ENCODE data around the gene DNAJC7. TPM values are rescaled to one million over a fixed set of nuclear protein-coding genes. Genes with fewer than 3 reads are reported as not detected.

DNAJC7 gene
- total RNA-seq, 3 donors from 2014 or later, result 80.6 to 108 (median 86.7) TPM

GRCh38 chr17:41928693-41929251 lies 88.5 kb downstream of the DNAJC7 start:
- DNase-seq (no peak), ATAC-seq (no peak)
- TF ChIP-seq CTCF (IDR thresholded peaks at IDR 0.05), result no peak
- Histone ChIP-seq H3K4me1 (ENCODE audit: low read depth) (peaks cover 22% of the 10 kb centered on the region), H3K4me3 (no peak overlapping the region), H3K9me3 (no peaks in the 10 kb centered on the region), H3K36me3 (ENCODE audit: low read depth) (no peaks in the 10 kb centered on the region)
- intact Hi-C loops (cut with DNase I, micrococcal nuclease), result no loop called here

Other genes with a start within 250 kb of the DNAJC7 start
- gene JUP, start 230.7 kb downstream of the DNAJC7 start, total RNA-seq, result 100 to 1,000 TPM; 165 to 383 (median 320) TPM
- gene P3H4, start 205.5 kb downstream of the DNAJC7 start, total RNA-seq, result 10 to 100 TPM; 10.7 to 14.0 (median 12.1) TPM
- gene FKBP10, start 204.4 kb downstream of the DNAJC7 start, total RNA-seq, result 10 to 100 TPM in 2 of 3 donors, 1 to 10 TPM in 1; 5.7 to 32.7 (median 18.6) TPM
- gene NT5C3B, start 181.2 kb downstream of the DNAJC7 start, total RNA-seq, result 10 to 100 TPM; 17.8 to 46.5 (median 19.1) TPM
- under 1 TPM in 1 of 3 donors, not detected in 2; 0.73 TPM for gene KLHL10, start 179.6 kb downstream of the DNAJC7 start, total RNA-seq
- 10 to 100 TPM in 1 of 3 donors, 1 to 10 TPM in 2; 7.6 to 14.7 (median 8.5) TPM for gene KLHL11, start 152.0 kb downstream of the DNAJC7 start, total RNA-seq
- gene ACLY, start 98.5 kb downstream of the DNAJC7 start, total RNA-seq, result 10 to 100 TPM; 80.3 to 95.2 (median 81.5) TPM
- 1 to 10 TPM in 1 of 3 donors, under 1 TPM in 1, not detected in 1; 0.34 to 2.1 TPM for gene ODAD4, start 86.8 kb downstream of the DNAJC7 start, total RNA-seq
- gene CNP, start 50.6 kb downstream of the DNAJC7 start, total RNA-seq, result 10 to 100 TPM; 44.1 to 88.0 (median 51.6) TPM
- 10 to 100 TPM; 29.5 to 34.9 (median 31.1) TPM for gene NKIRAS2, start 2.7 kb upstream of the DNAJC7 start, total RNA-seq
- 1 to 10 TPM; 1.2 to 3.8 (median 2.0) TPM for gene C17orf113, start 33.2 kb upstream of the DNAJC7 start, total RNA-seq
- under 1 TPM; 0.41 to 0.96 (median 0.58) TPM for gene ZNF385C, start 81.0 kb upstream of the DNAJC7 start, total RNA-seq
- gene DHX58, start 95.3 kb upstream of the DNAJC7 start, total RNA-seq, result 10 to 100 TPM; 11.7 to 18.0 (median 14.0) TPM
- gene KAT2A, start 103.9 kb upstream of the DNAJC7 start, total RNA-seq, result 10 to 100 TPM; 21.6 to 47.8 (median 31.4) TPM
- under 1 TPM in 1 of 3 donors, not detected in 2; 0.28 TPM for gene HSPB9, start 105.4 kb upstream of the DNAJC7 start, total RNA-seq
- 100 to 1,000 TPM; 133 to 161 (median 160) TPM for gene RAB5C, start 137.6 kb upstream of the DNAJC7 start, total RNA-seq
- under 1 TPM in 2 of 3 donors, not detected in 1; 0.06 to 0.10 TPM for gene KCNH4, start 163.7 kb upstream of the DNAJC7 start, total RNA-seq
- gene HCRT, start 168.0 kb upstream of the DNAJC7 start, total RNA-seq, result not detected
- 10 to 100 TPM; 21.9 to 22.2 (median 22.0) TPM for gene GHDC, start 177.1 kb upstream of the DNAJC7 start, total RNA-seq

All from mucosa of descending colon (tissue), 3 donors.